ENCODE data around the gene OR7G3.

Gene OR7G3

GRCh38 chr19:9107375-9107774, 19.4 kb downstream of the OR7G3 start, which contains the start of gene OR7G2:
Gene OR7G2, minus strand, starts transcription at chr19:9107475. Its CDS starts 4,232 bp downstream, at chr19:9103243.
- no peak for DNase-seq (ENCODE audit: low spot score)

GRCh38 chr19:9086761-9087160, 40.0 kb downstream of the OR7G3 start, which contains the start of gene OR1M1:
Gene OR1M1, plus strand, starts transcription at chr19:9087061. Its CDS starts 6,184 bp downstream, at chr19:9093245.
- no peak for DNase-seq (ENCODE audit: low spot score)

GRCh38 chr19:9078651-9079050, 48.1 kb downstream of the OR7G3 start:
- DNase-seq (ENCODE audit: low spot score) = no peak

DNA sequence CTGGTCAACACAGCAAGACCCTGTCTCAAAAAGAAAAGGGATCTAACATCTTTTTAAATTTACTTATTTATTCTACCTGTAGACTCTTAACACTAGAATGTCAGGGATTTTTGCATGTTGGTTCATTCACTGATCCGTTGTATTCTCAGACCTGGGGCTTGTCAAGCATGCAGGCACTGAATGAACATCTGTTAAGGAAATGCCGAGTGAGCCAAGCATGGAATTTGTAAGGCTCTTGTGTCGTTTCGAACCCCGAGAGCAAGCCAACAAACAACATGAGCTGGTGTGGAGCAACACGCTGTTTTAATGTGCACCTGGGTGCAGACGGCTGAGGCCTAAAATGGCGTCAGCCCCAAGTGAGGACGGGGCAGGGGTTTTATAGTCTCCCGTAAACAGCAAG, 49.8 kb downstream of the OR7G3 start:
- no peak for DNase-seq (ENCODE audit: low spot score)

All from AG08396 (cell line).